Right ventricle myocardium superior (tissue), 1 donor: ENCODE results near the gene ZPBP. TPM values are rescaled to one million over a fixed set of nuclear protein-coding genes. Genes with fewer than 3 reads are reported as not detected.
A peak's percentile ranks its signal among the peaks of the same experiment; 100 is the strongest.
"Not testable (repeated sequence)": the region's sequence is repeated elsewhere in the genome, so short reads cannot be mapped to it uniquely, and the experiment has no call there.

Experiments
- ATAC-seq: fragments of 200-7000 bp; cut with Tn5 transposase; one replicate; pipeline ENCODE4 v1.9.1; 2020; ENCODE audit warnings: mild to moderate bottlenecking; ENCODE audit not compliant: poor library complexity
- DNase-seq: peaks from one replicate; pipeline ENCODE4 v3.0.0-alpha.2; 2020
- intact Hi-C: fragments of 100-400 bp; cut with DNase I; formaldehyde crosslinking; loops from one replicate; pipeline ENCODE4 v1.11.2; 2022
- total RNA-seq: library from RNA; stranded (reverse); fragmentation: NEBNext Ultra II Directional; extraction: Animal tissue kit (Norgen Biotek cat#: 25700); gene quantifications from one replicate; pipeline ENCODE4 v1.2.1, GENCODE V29; 2021
- donor health status: DM: no; HTN: yes; CAD: no; lungs with severe emphysema.

ZPBP gene
- total RNA-seq, 1 donor from 2014 or later: not detected

GRCh38 chr7:50062951-50063350 lies 30.1 kb downstream of the ZPBP start:
- ATAC-seq (no peak), DNase-seq (no peak)
- intact Hi-C loops: no loop called here

GRCh38 chr7:50056131-50056530 lies 36.9 kb downstream of the ZPBP start:
- DNase-seq (no peak), ATAC-seq (no peak)
- intact Hi-C loops: no loop called here

DNA sequence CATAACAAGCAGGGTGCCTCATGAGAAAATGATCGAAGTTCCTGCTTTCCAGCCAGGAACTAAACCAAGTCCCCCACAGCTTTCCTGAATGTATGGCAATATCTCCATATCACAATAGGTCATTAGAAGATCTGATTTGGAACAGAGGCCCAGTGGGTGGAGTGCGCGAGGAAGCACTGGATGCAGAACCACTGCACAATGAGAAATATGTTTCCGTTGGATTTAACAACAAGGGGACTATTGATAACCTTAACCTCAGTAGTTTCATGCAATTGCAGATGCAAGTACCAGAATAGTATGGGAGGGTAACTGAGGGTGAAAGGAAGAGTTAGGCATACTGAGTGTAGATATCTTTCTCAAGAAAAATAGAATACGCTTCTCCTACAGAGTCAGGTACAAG lies 45.3 kb downstream of the ZPBP start:
- intact Hi-C loops: no loop called here
- no peak for DNase-seq
- ATAC-seq: no peak

GRCh38 chr7:50041165-50041564 lies 51.9 kb downstream of the ZPBP start:
- ATAC-seq, DNase-seq, intact Hi-C loops: not testable (repeated sequence)

- intact Hi-C loops: no loop called here
- ATAC-seq (no peak), DNase-seq (no peak)
Measured at GRCh38 chr7:50037086-50037485, 56.0 kb downstream of the ZPBP start.

- intact Hi-C loops: no loop called here
- ATAC-seq (no peak), DNase-seq (no peak)
Measured at GRCh38 chr7:50022991-50023390, 70.1 kb downstream of the ZPBP start.

DNA sequence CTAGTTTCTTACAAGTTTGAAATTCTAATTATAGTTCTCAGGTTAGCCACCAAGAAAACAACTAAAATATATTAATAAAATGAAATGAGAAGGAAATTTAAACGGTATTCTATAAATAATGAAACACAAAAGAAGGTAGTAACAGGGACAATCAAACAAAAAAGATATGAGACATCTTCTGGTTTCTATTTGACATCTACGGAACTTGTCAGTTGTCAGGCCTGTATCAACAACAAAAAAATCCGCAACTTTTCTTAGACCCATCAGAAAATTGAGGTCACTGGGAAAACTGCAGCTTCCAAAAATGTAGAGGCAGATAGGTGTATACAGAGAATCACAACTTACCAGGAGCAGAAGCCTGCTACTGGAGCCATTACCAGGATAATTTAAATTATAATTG lies 70.6 kb downstream of the ZPBP start:
- ATAC-seq: no peak
- intact Hi-C loops: no loop called here
- no peak for DNase-seq

GRCh38 chr7:49995681-49996080 lies 97.4 kb downstream of the ZPBP start:
- ATAC-seq (no peak), DNase-seq (no peak)
- intact Hi-C loops: no loop called here

GRCh38 chr7:49986191-49986590 lies 106.9 kb downstream of the ZPBP start:
- ATAC-seq (no peak), DNase-seq (no peak)
- intact Hi-C loops: no loop called here

DNA sequence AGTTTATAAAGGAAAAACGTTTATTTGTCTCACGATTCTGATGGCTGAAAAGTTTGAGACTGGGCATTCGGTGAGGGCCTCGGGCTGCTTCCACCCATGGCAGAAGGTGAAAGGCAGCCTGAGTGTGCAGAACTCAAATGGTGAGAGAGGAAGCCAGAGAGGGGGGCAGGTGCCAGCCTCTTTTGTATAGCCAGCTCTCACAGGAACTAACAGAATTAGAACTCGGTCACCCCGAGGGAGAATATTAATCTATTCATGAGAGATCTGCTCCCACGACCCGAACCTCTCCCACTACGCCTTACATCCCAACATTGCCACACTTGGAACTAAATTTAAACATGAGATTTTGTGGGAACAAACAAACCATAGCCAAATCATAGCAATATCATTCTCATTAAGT lies 112.6 kb downstream of the ZPBP start:
- ATAC-seq (no peak), DNase-seq (no peak)
- intact Hi-C loops: no loop called here

- DNase-seq (no peak), ATAC-seq (no peak)
- intact Hi-C loops: no loop called here
Measured at GRCh38 chr7:49976238-49976637, 116.8 kb downstream of the ZPBP start.

GRCh38 chr7:49974035-49974434 lies 119.0 kb downstream of the ZPBP start:
- DNase-seq: no peak
- ATAC-seq: no peak
- intact Hi-C loops: no loop called here

GRCh38 chr7:49937608-49938007 lies 155.4 kb downstream of the ZPBP start:
- no peak for ATAC-seq
- intact Hi-C loops: no loop called here

GRCh38 chr7:49931627-49932026 lies 161.4 kb downstream of the ZPBP start:
- DNase-seq (no peak), ATAC-seq (no peak)
- intact Hi-C loops: no loop called here

More at GRCh38 chr7:49937608-49938007, 155.4 kb downstream of the ZPBP start:
- no peak for DNase-seq

GRCh38 chr7:49928787-49929186 lies 164.3 kb downstream of the ZPBP start:
- DNase-seq (no peak), ATAC-seq (no peak)
- intact Hi-C loops: no loop called here

- no peak for ATAC-seq
Measured at GRCh38 chr7:49927631-49928030, 165.4 kb downstream of the ZPBP start.

DNA sequence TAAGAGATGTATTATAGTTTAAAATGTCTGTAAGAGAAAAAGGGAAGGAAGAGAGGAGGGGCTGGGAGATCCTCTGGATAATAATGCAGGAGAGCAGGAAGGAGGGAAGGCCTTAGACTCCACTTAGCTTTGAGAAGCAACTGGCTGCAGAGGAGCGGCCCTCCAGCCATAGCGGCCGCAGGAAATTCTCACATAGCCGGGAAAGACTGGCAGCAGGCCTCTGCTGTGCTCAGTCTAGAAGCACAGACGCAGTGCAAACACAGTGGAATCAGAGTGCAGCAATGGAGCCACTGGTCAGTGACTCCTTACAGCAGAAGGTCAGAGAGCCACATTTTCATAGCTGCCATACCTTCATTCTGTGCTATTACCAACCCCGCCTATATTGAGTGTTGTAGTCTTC lies 166.3 kb downstream of the ZPBP start:
- intact Hi-C loops: no loop called here
- ATAC-seq (no peak), DNase-seq (no peak)

More at GRCh38 chr7:49927631-49928030, 165.4 kb downstream of the ZPBP start:
- no peak for DNase-seq
- intact Hi-C loops: no loop called here

DNA sequence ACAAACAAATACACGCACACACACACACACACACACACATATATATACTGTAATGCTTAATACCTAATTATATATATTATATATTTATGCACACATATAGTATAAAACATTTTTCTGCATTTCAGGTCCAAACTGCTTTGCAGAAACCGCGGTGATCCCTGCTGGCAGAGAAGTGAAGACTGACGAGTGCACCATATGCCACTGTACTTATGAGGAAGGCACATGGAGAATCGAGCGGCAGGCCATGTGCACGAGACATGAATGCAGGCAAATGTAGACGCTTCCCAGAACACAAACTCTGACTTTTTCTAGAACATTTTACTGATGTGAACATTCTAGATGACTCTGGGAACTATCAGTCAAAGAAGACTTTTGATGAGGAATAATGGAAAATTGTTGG lies 181.1 kb downstream of the ZPBP start:
- ATAC-seq: no peak
- intact Hi-C loops: no loop called here
- no peak for DNase-seq

- peak; percentile 94 for ATAC-seq
- intact Hi-C loops: no loop called here
- peak; percentile 67 for DNase-seq
Measured at GRCh38 chr7:49894543-49894942, 198.5 kb downstream of the ZPBP start.

- peak; percentile 42 for ATAC-seq
Measured at GRCh38 chr7:49893131-49893530, 199.9 kb downstream of the ZPBP start.

GRCh38 chr7:49892481-49892880 lies 200.6 kb downstream of the ZPBP start:
- ATAC-seq (no peak), DNase-seq (no peak)
- intact Hi-C loops: no loop called here

More at GRCh38 chr7:49893131-49893530, 199.9 kb downstream of the ZPBP start:
- intact Hi-C loops: no loop called here
- no peak for DNase-seq
